ENCODE measurements around the gene DPYD.

The DPYD gene

GRCh38 chr1:97906567-97907241 lies 14.1 kb downstream of the DPYD start:
- no peak for DNase-seq (ENCODE audit: low read depth)

DNA sequence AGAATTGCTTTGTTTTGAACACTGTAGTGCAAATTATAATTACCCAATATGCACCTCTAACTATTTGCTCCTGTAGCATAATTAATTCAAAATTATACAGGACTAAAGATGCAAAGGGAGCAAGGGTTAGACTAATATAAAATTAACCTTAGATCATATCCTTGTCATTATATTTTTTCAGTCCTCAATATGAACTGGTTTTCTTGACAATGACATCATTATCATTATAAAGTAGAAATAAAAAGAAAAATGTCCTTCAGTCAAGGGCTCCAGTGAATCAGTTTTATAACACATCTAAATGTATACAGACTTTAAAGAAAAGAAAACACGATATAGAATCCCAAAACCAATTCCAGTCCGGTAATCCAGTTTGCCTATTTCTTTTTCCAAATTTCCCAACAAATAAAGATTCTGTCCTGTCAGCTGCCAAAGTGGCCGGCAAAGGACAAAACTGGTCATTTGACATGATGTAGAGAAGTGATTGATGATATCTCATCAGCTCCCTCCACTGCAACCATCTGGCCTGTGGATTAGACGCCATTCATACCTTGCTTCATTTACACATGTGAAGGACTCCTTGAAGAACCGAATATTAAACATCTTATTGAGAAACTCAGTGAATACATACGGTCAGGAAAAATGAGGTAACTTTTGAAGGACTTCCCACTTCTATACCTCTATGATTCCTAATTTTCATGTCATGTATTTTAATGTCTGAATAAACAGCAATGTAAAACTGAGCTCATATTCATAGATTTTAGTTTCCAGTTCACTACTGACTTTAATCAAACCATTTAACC lies 15.5 kb downstream of the DPYD start:
- DNase-seq (ENCODE audit: low read depth): no peak

DNA sequence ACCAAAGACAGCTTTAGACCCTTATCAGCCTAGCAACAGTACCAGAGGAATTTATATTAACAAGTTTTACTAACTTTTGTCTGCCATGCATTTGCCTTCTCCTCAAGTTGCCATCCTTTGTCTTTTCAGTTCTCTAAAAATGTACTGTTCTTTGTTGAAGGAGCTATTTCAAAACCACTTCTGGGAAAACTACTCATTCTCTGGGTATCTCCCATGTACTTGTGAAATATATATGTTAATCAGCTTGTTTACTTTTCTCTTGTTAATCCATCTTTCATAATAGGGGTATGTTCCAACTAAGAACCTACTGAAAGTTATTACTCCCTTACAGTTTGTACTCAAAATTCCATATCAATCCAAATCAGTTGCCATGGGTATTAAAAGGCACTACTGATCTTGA lies 16.3 kb downstream of the DPYD start:
- no peak for DNase-seq (ENCODE audit: low read depth)

GRCh38 chr1:97903626-97904025 lies 17.2 kb downstream of the DPYD start:
- no peak for DNase-seq (ENCODE audit: low read depth)

DNA sequence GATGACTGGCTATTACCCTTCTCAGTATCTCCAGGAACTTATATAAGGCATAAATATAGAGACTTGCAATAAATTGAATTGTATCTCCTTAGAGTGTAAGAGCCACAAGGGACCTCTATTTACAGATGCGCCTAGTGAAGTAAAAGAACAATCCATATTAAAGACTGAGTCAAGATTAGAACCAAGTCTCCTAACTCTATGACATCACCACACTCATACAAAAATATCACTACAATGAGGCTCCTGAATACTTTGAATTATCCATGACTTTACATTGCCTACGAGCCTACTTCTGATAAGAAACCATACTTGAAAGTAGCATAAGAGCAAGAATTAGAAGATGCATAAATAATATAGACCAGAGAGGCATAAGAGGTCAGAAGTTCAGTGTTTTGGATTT lies 18.8 kb downstream of the DPYD start:
- no peak for DNase-seq (ENCODE audit: low read depth)

- DNase-seq (ENCODE audit: low read depth): no peak
Observed at GRCh38 chr1:97901017-97901658, 19.7 kb downstream of the DPYD start.

DNA sequence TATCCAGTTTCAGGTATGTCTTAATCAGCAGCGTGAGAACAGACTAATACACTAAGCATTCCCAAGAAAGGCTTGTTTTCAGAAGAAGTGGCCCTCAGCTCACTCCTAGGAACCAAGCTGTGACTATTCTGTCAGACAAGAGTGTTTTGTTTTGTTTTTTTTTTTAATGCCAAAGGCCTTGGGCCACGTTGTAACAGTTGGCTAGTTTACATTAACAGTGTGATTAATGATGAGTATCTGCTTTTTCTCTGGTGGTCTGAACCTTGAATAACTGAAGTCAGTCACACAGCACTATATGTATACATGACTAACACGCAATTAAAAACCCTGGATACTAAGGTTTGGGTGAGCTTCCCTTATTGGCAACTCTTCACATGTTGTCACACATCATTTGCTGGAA lies 21.9 kb downstream of the DPYD start:
- no peak for DNase-seq (ENCODE audit: low read depth)

GRCh38 chr1:97895278-97895677 lies 25.6 kb downstream of the DPYD start:
- DNase-seq (ENCODE audit: low read depth): no peak

GRCh38 chr1:97893844-97894243 lies 27.0 kb downstream of the DPYD start:
- no peak for DNase-seq (ENCODE audit: low read depth)

DNA sequence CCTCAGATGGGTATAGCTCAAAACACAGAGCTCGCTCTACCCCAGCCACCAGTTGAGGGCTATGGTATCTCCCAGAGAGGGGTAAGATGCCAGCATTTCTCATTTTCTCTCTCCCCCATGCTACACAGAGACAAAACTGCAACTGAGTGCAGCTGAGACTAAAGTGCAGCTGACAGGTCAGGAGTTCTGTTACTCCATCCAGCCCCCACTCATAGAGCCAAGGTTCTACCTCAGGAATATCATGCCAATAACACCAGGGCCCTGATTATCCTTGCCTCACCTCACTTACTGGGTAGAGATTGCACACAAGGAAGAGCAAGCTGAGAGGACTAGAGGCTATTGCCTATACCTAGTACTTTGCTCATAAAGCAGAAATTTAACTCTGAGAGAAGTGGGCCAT lies 34.6 kb downstream of the DPYD start:
- DNase-seq (ENCODE audit: low read depth): no peak

GRCh38 chr1:97883823-97884222 lies 37.0 kb downstream of the DPYD start:
- no peak for DNase-seq (ENCODE audit: low read depth)

GRCh38 chr1:97877307-97877706 lies 43.5 kb downstream of the DPYD start:
- no peak for DNase-seq (ENCODE audit: low read depth)

DNA sequence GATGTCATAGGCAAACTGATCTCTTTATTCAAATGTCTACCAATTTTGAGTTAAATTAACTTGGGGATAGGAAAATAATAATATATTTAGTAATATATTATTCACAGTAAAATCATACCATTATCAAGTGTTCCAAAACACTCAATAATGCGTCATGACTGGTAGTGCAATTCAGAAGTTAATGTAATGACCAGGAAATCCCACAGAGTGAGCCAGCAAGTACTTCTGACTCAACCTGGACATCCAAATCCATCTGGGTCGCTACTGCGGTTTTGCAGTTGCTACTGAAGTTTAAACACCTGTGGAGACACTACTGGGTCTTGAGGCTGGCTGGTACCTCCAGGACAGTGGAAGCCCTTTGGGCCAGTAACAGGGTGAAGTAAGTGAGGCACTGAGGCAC lies 44.8 kb downstream of the DPYD start:
- no peak for DNase-seq (ENCODE audit: low read depth)

DNA sequence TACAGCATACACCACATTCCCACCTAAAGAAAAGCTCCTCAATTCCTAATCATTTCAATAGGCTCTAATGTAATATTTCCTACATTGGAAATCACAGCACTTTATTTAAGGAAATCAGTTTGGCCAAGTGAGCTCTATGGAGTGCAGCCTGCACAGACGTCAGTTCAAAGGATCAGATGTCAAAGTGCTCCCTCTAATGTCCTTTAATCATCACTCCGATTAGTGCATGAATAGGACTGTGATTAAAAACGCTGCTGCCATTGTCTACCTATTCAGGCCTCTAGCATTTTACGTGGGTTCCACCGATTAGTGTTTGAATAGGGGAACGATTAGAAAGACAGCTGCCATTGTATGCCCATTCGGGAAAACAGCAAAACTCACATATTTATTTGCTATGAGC lies 50.2 kb downstream of the DPYD start:
- DNase-seq (ENCODE audit: low read depth): no peak

DNA sequence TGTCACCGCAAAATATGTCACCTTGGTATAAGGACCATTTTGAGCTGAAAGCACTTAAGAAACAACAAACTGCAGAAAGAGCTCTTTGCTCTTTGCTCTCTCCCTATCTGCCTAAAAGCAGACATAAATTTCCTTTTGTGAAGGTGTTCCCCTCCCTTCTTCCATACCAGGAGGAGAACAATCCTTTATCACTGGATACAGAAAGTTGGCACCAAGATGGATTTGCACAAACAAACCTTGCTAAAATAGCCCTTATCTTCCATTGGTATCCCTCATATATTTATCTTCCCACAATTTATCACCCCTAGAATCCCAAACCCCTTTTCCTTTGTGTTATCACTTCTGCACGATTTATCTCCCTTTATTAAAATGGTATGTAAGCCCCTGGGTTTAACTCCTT lies 51.4 kb downstream of the DPYD start:
- DNase-seq (ENCODE audit: low read depth): no peak

GRCh38 chr1:97867127-97867526 lies 53.7 kb downstream of the DPYD start:
- no peak for DNase-seq (ENCODE audit: low read depth)

DNA sequence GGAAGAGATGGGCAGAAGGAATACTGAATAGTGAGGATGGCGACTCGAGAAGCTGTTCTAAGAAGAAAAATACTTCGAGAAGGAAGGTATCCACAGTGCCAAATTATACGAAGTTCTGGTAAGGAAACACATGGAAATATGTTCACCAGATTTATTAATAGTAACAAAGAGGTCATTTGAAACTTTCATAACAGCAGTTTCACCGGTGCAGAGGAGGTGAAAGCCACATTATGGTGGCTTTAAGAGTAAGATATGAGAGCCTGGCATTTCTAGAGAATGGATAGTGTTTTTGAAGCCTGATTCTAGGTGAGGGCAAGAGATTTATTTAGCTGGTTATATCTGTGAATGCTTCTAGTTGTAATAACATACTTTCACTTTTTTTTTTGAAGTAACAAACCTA lies 56.2 kb downstream of the DPYD start:
- no peak for DNase-seq (ENCODE audit: low read depth)

DNA sequence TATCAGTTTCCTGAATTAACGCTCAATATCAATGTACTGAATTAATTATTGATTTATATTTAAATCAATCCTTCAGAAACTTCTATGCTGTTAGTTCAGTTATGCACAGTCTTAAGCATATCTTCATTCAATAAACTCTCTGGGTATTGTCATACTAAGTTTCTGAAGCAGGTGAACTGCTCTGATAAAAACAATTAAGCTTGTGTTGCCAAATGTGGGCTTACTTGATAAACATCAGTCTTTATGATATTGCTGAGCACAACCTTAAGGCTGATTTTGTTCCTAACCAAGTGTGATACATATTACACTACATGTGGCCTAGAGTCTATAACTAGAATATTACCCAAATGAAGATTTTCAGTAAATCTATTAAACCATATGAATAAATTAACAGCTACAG lies 67.6 kb downstream of the DPYD start:
- DNase-seq (ENCODE audit: low read depth): no peak

DNA sequence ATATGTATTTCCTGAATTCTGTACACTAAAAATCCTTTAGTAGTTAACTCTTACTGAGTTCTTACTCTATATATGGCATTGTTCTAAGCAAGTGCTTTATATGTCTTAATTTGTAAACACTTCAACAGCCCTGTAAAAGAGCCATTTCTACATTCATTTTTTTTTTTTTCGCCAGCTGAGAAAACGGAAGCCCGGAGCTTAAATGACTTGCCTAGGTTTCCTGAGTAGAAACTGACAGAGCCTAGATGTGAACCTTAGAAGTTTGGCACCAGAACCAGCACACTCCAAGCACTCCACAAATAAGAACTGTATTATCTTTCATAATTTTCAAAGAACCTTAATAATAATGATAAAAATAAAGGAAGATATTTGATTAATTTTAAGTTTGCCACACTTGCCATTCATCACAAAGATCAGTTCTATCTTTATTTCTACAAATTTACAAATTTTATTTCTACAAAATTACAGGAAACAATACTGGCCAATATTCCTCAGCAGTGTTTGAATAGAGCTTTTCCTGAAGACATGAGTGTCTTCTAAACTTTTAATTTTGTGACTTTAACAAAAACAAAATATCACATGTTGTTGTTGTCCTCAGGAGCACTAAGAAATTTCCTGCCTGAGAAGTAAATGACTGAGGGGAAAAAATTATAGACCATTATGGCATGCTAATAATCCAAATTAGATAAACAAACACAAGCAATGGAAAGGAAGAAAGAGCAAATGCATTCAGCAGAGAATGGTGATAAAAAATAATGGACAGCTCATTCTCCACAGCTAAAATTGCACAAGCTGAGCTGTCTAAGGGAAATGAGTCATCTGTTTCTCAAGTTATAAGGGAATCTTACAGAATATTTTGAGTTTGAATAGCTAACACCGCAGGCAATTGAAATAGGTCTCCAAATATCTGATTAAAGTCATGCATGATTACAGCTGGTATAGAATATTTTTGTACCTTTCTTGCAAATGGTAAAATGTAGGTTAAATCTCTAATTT lies 71.2 kb downstream of the DPYD start:
- DNase-seq (ENCODE audit: low read depth): no peak

GRCh38 chr1:97845805-97846204 lies 75.0 kb downstream of the DPYD start:
- DNase-seq (ENCODE audit: low read depth): no peak

GRCh38 chr1:97844552-97845089 lies 76.2 kb downstream of the DPYD start:
- DNase-seq (ENCODE audit: low read depth): no peak

DNA sequence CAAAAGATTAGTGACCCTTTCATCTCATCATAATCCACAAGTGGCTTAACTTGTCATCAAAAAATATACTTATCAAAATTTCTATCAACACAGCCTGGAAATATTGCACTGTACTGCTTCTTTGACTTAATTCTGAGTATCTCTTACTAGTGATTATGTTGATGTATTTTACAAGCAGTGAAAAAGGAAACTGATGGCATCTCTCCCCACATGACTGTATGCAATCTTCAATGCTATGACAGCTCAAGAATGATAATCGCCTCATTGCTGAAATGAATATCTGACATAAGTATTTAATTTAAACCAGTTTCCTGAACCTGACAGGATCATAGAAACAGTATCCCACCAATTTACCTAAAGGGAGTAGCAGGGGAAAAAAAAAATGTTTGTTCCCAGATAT lies 79.5 kb downstream of the DPYD start:
- DNase-seq (ENCODE audit: low read depth): no peak
